GM21619 (cell line): ENCODE data around the gene RFX6.
A peak's percentile ranks its signal among the peaks of the same experiment; 100 is the strongest.

Experiments used
- ATAC-seq: cut with Tn5 transposase; IDR thresholded peaks from one replicate; pipeline ENCODE4 v1.9.1; 2021; ENCODE audit not compliant: unreplicated experiment

Gene RFX6

GRCh38 chr6:116969211-116969863 lies 92.3 kb downstream of the RFX6 start:
- ATAC-seq: peak; percentile 82

- ATAC-seq: peak; percentile 75
Measured at GRCh38 chr6:116971959-116972358, 94.9 kb downstream of the RFX6 start.

GRCh38 chr6:116973976-116974375 lies 96.9 kb downstream of the RFX6 start:
- no peak for ATAC-seq

GRCh38 chr6:116974526-116975316 lies 97.7 kb downstream of the RFX6 start:
- ATAC-seq: no peak

GRCh38 chr6:116975600-116975999 lies 98.6 kb downstream of the RFX6 start:
- ATAC-seq: no peak

GRCh38 chr6:116979560-116979959 lies 102.5 kb downstream of the RFX6 start:
- ATAC-seq: no peak
